Thymus (tissue), 11 donors: ENCODE results near the gene ARRDC2. TPM values are rescaled to one million over a fixed set of nuclear protein-coding genes. Genes with fewer than 3 reads are reported as not detected.

Experiments
- DNase-seq, 9 donors: peaks; one replicate each; pipeline ENCODE4 v3.0.0-alpha.2; 2013; ENCODE audit warnings: low spot score in 9 of 9, low read depth in 6 of 9, missing footprints in 1 of 9
- H3K27ac ChIP-seq, 2 donors: one replicate each; pipeline ENCODE4 v1.5.1; 2013; ENCODE audit warnings: control low read depth in 1 of 2, low read depth in 1 of 2, low read length in 1 of 2, mild to moderate bottlenecking in 1 of 2, moderate library complexity in 1 of 2
- H3K27me3 ChIP-seq, 2 donors: one replicate each; pipeline ENCODE4 v1.5.1; 2013; ENCODE audit warnings: low read length in 1 of 2; ENCODE audit not compliant: control insufficient read depth in 2 of 2, insufficient read depth in 1 of 2
- H3K36me3 ChIP-seq, 2 donors: one replicate each; pipeline ENCODE4 v1.5.1; 2013; ENCODE audit warnings: low read length in 1 of 2, mild to moderate bottlenecking in 1 of 2, moderate library complexity in 1 of 2; ENCODE audit not compliant: control insufficient read depth in 2 of 2, insufficient read depth in 2 of 2
- H3K4me1 ChIP-seq, 2 donors: one replicate each; pipeline ENCODE4 v1.5.1; 2013; ENCODE audit warnings: low read length in 2 of 2; ENCODE audit not compliant: control insufficient read depth in 2 of 2, insufficient read depth in 2 of 2
- H3K4me3 ChIP-seq, 2 donors: one replicate each; pipeline ENCODE4 v1.5.1; 2013; ENCODE audit warnings: low read length in 2 of 2, control low read depth in 1 of 2, mild to moderate bottlenecking in 1 of 2
- H3K9me3 ChIP-seq, 2 donors: one replicate each; pipeline ENCODE4 v1.5.1; 2013; ENCODE audit warnings: low read length in 1 of 2, mild to moderate bottlenecking in 1 of 2; ENCODE audit not compliant: control insufficient read depth in 2 of 2, insufficient read depth in 1 of 2
- WGBS: extraction: QIAGEN DNeasy Blood & Tissue Kit; methylation state at CpG from one replicate; pipeline ENCODE4 v1.1.7; 2013; 5-methylcytosine and 5-hydroxymethylcytosine counted together
- polyA plus RNA-seq: library from polyadenylated mRNA; stranded (reverse); fragments of 200-250 nt; gene quantifications from one replicate; pipeline ENCODE4 v1.2.3, GENCODE V29; 2013
- total RNA-seq: library from RNA; stranded (reverse); fragments of 120-200 nt; gene quantifications from one replicate; pipeline ENCODE4 v1.2.4, GENCODE V29; 2013
- donor health status: healthy.

ARRDC2 gene
- total and polyA plus RNA-seq, 2 donors: 17.8 to 172 TPM

GRCh38 chr19:18009412-18010066 is 1.6 kb downstream of the ARRDC2 start:
- H3K9me3 ChIP-seq: peaks cover 2 to 7% of the 10 kb centered on the region in 2 donors
- H3K27ac ChIP-seq: peak overlapping the region; percentile 46 to 58
- WGBS: 97% methylated on average over 37 of the region's 37 CpGs
- no peaks in the 10 kb centered on the region for H3K27me3 ChIP-seq
- H3K4me1 ChIP-seq: peaks cover 20 to 47% of the 10 kb centered on the region in 2 donors
- peaks cover 43 to 48% of the 10 kb centered on the region in 2 donors for H3K36me3 ChIP-seq
- DNase-seq: no peak
- H3K4me3 ChIP-seq: peak overlapping the region in 1 of 2 donors; percentile 72

- Histone ChIP-seq H3K36me3 (peaks cover 43 to 50% of the 10 kb centered on the region in 2 donors), H3K4me3 (peak overlapping the region in 1 of 2 donors; percentile 72), H3K27ac (peak overlapping the region; percentile 11 to 58), H3K4me1 (peaks cover 24 to 53% of the 10 kb centered on the region in 2 donors), H3K9me3 (peaks cover 2 to 7% of the 10 kb centered on the region in 2 donors), H3K27me3 (no peaks in the 10 kb centered on the region)
- 95% methylated on average over 11 of the region's 11 CpGs for WGBS
- DNase-seq: no peak
These were observed 2.2 kb downstream of the ARRDC2 start for GRCh38 chr19:18010149-18010548.

GRCh38 chr19:18013210-18014111 is 5.5 kb downstream of the ARRDC2 start:
- peaks cover 43 to 56% of the 10 kb centered on the region in 2 donors for H3K36me3 ChIP-seq
- 93% methylated on average over 17 of the region's 17 CpGs for WGBS
- peaks cover 27 to 63% of the 10 kb centered on the region in 2 donors for H3K4me1 ChIP-seq
- H3K9me3 ChIP-seq: peaks cover 2 to 7% of the 10 kb centered on the region in 2 donors
- DNase-seq: no peak
- no peaks in the 10 kb centered on the region for H3K27me3 ChIP-seq
- peak overlapping the region; percentile 64 to 91 for H3K27ac ChIP-seq
- H3K4me3 ChIP-seq: no peak overlapping the region

GRCh38 chr19:18014197-18014596 is 6.2 kb downstream of the ARRDC2 start:
- H3K27me3 ChIP-seq: no peaks in the 10 kb centered on the region
- H3K9me3 ChIP-seq: peaks cover 2 to 7% of the 10 kb centered on the region in 2 donors
- peak overlapping the region; percentile 64 to 91 for H3K27ac ChIP-seq
- peaks cover 27 to 60% of the 10 kb centered on the region in 2 donors for H3K4me1 ChIP-seq
- DNase-seq: peak in 4 of 9 donors; percentile 65 to 86 (median 69)
- 39% methylated on average over 6 of the region's 6 CpGs for WGBS
- H3K36me3 ChIP-seq: peaks cover 38 to 50% of the 10 kb centered on the region in 2 donors
- H3K4me3 ChIP-seq: peak overlapping the region in 1 of 2 donors; percentile 6

GRCh38 chr19:18016209-18016910 is 8.4 kb downstream of the ARRDC2 start:
- Histone ChIP-seq H3K27me3 (no peaks in the 10 kb centered on the region), H3K9me3 (peaks cover 0 to under 1% of the 10 kb centered on the region in 2 donors), H3K36me3 (peaks cover 17 to 31% of the 10 kb centered on the region in 2 donors), H3K27ac (peak overlapping the region in 1 of 2 donors; percentile 64), H3K4me3 (no peak overlapping the region), H3K4me1 (peaks cover 27 to 68% of the 10 kb centered on the region in 2 donors)
- 91% methylated on average over 14 of the region's 14 CpGs for WGBS
- no peak for DNase-seq

GRCh38 chr19:18017275-18018083 is 9.5 kb downstream of the ARRDC2 start:
- Histone ChIP-seq H3K27ac (peak overlapping the region; percentile 50 to 71), H3K4me3 (no peak overlapping the region), H3K9me3 (peaks cover 0 to 8% of the 10 kb centered on the region in 2 donors), H3K36me3 (peaks cover 14 to 23% of the 10 kb centered on the region in 2 donors), H3K27me3 (no peaks in the 10 kb centered on the region), H3K4me1 (peaks cover 38 to 79% of the 10 kb centered on the region in 2 donors)
- no peak for DNase-seq
- WGBS: 83% methylated on average over 15 of the region's 15 CpGs

- Histone ChIP-seq H3K36me3 (peaks cover 0 to 3% of the 10 kb centered on the region in 2 donors), H3K9me3 (peaks cover 0 to 11% of the 10 kb centered on the region in 2 donors), H3K4me3 (no peak overlapping the region), H3K27me3 (no peaks in the 10 kb centered on the region), H3K27ac (peak overlapping the region; percentile 71 to 99), H3K4me1 (peaks cover 39 to 84% of the 10 kb centered on the region in 2 donors)
- 85% methylated on average over 16 of the region's 16 CpGs for WGBS
- DNase-seq: no peak
These were observed 12.5 kb downstream of the ARRDC2 start for GRCh38 chr19:18020212-18021085.
